ENCODE measurements around the gene SRRT.
A peak's percentile ranks its signal among the peaks of the same experiment; 100 is the strongest.
"Not testable (repeated sequence)": the region's sequence is repeated elsewhere in the genome, so short reads cannot be mapped to it uniquely, and the experiment has no call there.

SRRT gene

GRCh38 chr7:100874577-100875355 is at the start of gene SRRT:
Gene SRRT (plus strand): TSS chr7:100875103. CDS start chr7:100875591, 488 bp downstream.
- peak; percentile 99 for DNase-seq

GRCh38 chr7:100825215-100825671 is 49.7 kb upstream of the SRRT start:
- DNase-seq = no peak

- DNase-seq = no peak
Observed at GRCh38 chr7:100825751-100826513, 49.0 kb upstream of the SRRT start.

- DNase-seq = no peak
Observed at GRCh38 chr7:100826514-100827329, 48.2 kb upstream of the SRRT start.

GRCh38 chr7:100827330-100828226 is 47.3 kb upstream of the SRRT start, which contains the start of gene EPHB4:
Gene EPHB4 (minus strand): TSS chr7:100827523. CDS start chr7:100827030, 493 bp downstream.
- DNase-seq = no peak

- DNase-seq = no peak
Observed at GRCh38 chr7:100829150-100829716, 45.7 kb upstream of the SRRT start.

GRCh38 chr7:100830396-100830795 is 44.5 kb upstream of the SRRT start:
- DNase-seq = no peak

GRCh38 chr7:100832281-100832633 is 42.6 kb upstream of the SRRT start:
- DNase-seq = no peak

GRCh38 chr7:100835903-100836811 is 38.7 kb upstream of the SRRT start:
- DNase-seq = no peak

- no peak for DNase-seq
Observed at GRCh38 chr7:100836812-100837098, 38.1 kb upstream of the SRRT start.

GRCh38 chr7:100837099-100837836 is 37.6 kb upstream of the SRRT start:
- DNase-seq = no peak

- DNase-seq = no peak
Observed at GRCh38 chr7:100839361-100839760, 35.5 kb upstream of the SRRT start.

GRCh38 chr7:100840470-100841100 is 34.3 kb upstream of the SRRT start:
- no peak for DNase-seq

GRCh38 chr7:100847360-100847759 is 27.5 kb upstream of the SRRT start:
- no peak for DNase-seq

GRCh38 chr7:100852048-100852872 is 22.6 kb upstream of the SRRT start, which contains the start of gene SLC12A9:
Gene SLC12A9 (plus strand): TSS chr7:100852713. CDS start chr7:100854198, 1,485 bp downstream.
- peak; percentile 82 for DNase-seq

- no peak for DNase-seq
Observed at GRCh38 chr7:100854146-100854895, 20.6 kb upstream of the SRRT start.

GRCh38 chr7:100854899-100855298 is 20.0 kb upstream of the SRRT start:
- DNase-seq = not testable (repeated sequence)

- no peak for DNase-seq
Observed at GRCh38 chr7:100855515-100855914, 19.4 kb upstream of the SRRT start.

Data from NK-92 treated with Interleukin-12 subunit alpha and Interleukin-12 subunit beta, amount 100 ng/mL, for 24 hours (cell line).